ENCODE data around the gene ZNF692. TPM values are rescaled to one million over a fixed set of nuclear protein-coding genes. Genes with fewer than 3 reads are reported as not detected.
A peak's percentile ranks its signal among the peaks of the same experiment; 100 is the strongest.

The ZNF692 gene
- total RNA-seq, 1 experiment from 2014 or later: 48.5 TPM

GRCh38 chr1:248808876-248809275, 50.0 kb downstream of the ZNF692 start:
- Histone ChIP-seq H3K4me1 (no peaks in the 10 kb centered on the region), H3K36me3 (ENCODE audit: control insufficient read depth, insufficient read depth, low read length) (peaks cover 1% of the 10 kb centered on the region; the same call in 1 of the 2 replicates), H3K9me3 (no peaks in the 10 kb centered on the region), H3K27me3 (replicated peaks; ENCODE audit: control insufficient read depth, insufficient read depth, low read length) (no peaks in the 10 kb centered on the region), H3K4me3 (ENCODE audit: low read depth, low read length) (no peak overlapping the region)
- Mint-ChIP-seq H3K4me1 (ENCODE audit: low read depth, unreplicated experiment) (peaks cover 7% of the 10 kb centered on the region), H3K36me3 (ENCODE audit: insufficient read depth, unreplicated experiment) (peaks cover 31% of the 10 kb centered on the region), H3K27me3 (ENCODE audit: insufficient read depth, unreplicated experiment) (no peaks in the 10 kb centered on the region), H3K4me3 (ENCODE audit: unreplicated experiment) (no peak overlapping the region), H3K27ac (ENCODE audit: unreplicated experiment) (no peak overlapping the region), H3K9me3 (ENCODE audit: unreplicated experiment) (peaks cover 4% of the 10 kb centered on the region)
- intact Hi-C loops (cut with micrococcal nuclease; ENCODE audit: unreplicated experiment): no loop called here
- DNase-seq: no peak
- ChIA-PET CTCF (no interaction called here), POLR2A (no interaction called here)
- TF ChIP-seq, protein P1, sequence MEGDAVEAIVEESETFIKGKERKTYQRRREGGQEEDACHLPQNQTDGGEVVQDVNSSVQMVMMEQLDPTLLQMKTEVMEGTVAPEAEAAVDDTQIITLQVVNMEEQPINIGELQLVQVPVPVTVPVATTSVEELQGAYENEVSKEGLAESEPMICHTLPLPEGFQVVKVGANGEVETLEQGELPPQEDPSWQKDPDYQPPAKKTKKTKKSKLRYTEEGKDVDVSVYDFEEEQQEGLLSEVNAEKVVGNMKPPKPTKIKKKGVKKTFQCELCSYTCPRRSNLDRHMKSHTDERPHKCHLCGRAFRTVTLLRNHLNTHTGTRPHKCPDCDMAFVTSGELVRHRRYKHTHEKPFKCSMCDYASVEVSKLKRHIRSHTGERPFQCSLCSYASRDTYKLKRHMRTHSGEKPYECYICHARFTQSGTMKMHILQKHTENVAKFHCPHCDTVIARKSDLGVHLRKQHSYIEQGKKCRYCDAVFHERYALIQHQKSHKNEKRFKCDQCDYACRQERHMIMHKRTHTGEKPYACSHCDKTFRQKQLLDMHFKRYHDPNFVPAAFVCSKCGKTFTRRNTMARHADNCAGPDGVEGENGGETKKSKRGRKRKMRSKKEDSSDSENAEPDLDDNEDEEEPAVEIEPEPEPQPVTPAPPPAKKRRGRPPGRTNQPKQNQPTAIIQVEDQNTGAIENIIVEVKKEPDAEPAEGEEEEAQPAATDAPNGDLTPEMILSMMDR (IDR thresholded peaks at IDR 0.05; ENCODE audit: insufficient read depth in 1 of 2, low read depth in 1 of 2, low read length in 1 of 2, severe bottlenecking in 1 of 2, unreplicated experiment in 1 of 2): no peak
- no TSS peak for BruUV-seq (replicated peaks)

DNA sequence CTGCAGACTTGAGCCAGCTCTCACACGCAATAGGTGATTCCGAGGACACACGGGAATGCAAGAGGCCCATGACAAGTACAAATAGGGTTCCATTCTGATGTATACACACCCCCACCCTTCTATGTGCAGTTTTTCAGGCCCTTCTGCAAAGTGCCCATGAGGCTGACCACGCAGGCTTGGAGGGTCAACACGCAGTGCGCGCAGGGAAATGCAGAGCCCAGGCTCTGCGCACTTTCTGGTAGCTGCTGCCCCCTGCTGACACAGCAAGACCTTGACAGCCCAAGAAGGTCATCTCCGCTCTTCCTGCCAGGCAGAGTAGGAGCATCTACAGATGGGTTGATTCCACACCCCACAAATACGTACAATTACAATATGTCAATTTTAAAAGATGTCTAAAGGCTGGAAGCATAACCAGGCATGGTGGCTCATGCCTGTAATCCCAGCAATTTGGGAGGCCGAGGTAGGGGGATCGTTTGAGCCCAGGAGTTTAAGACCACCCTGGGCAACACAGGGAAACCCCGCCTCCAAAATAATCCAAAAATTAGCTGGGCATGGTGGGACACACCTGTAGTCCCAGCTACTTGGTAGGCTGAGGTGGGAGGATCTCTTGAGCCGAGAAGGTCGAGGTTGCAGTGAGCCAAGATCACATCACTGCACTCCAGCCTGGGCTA, 51.7 kb downstream of the ZNF692 start:
- POLR2A ChIA-PET: no interaction called here
- TF ChIP-seq, protein P1 (IDR thresholded peaks at IDR 0.05; ENCODE audit: insufficient read depth in 1 of 2, low read depth in 1 of 2, low read length in 1 of 2, severe bottlenecking in 1 of 2, unreplicated experiment in 1 of 2): peak; percentile 72 to 82

DNA sequence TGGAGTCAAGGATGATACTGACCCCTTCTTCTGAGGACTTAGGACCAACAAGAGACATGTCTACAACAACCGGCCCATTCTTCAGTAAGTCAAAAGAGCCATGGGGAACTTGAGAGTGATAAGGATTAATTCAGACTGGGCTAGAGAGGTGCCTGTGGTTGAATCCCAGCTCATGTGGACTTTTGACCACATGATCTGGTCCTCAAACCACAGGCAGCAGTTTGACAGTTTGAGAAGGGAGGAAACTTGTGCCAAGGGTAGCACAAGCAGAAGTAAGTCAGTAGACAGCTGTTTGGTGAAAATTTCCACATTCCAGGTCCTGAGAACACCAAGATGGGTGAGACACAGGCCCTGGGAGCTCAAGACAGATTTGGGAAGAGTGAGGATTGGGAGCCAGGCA, 53.0 kb downstream of the ZNF692 start:
- Mint-ChIP-seq H3K36me3 (ENCODE audit: insufficient read depth, unreplicated experiment) (peaks cover 12% of the 10 kb centered on the region), H3K4me1 (ENCODE audit: low read depth, unreplicated experiment) (peaks cover 7% of the 10 kb centered on the region), H3K27ac (ENCODE audit: unreplicated experiment) (no peak overlapping the region), H3K4me3 (ENCODE audit: unreplicated experiment) (no peak overlapping the region), H3K27me3 (ENCODE audit: insufficient read depth, unreplicated experiment) (peaks cover 3% of the 10 kb centered on the region), H3K9me3 (ENCODE audit: unreplicated experiment) (peaks cover 13% of the 10 kb centered on the region)
- H3K36me3 ChIP-seq (ENCODE audit: control insufficient read depth, insufficient read depth, low read length): no peaks in the 10 kb centered on the region
- no peaks in the 10 kb centered on the region for H3K4me1 ChIP-seq
- no peak overlapping the region for H3K4me3 ChIP-seq (ENCODE audit: low read depth, low read length)
- ChIA-PET POLR2A (interaction anchor here (1.2 kb wide), 1 partner anchor 20 kb away, joined by 3 read pairs; no protein-coding TSS in a partner anchor), CTCF (interaction anchor here (0.7 kb wide), 1 partner anchor 97 kb away, joined by 7 read pairs; no protein-coding TSS in a partner anchor)
- TF ChIP-seq, protein P1 (IDR thresholded peaks at IDR 0.05; ENCODE audit: insufficient read depth in 1 of 2, low read depth in 1 of 2, low read length in 1 of 2, severe bottlenecking in 1 of 2, unreplicated experiment in 1 of 2): no peak
- no peaks in the 10 kb centered on the region for H3K27me3 ChIP-seq (replicated peaks; ENCODE audit: control insufficient read depth, insufficient read depth, low read length)
- DNase-seq: no peak
- no peaks in the 10 kb centered on the region for H3K9me3 ChIP-seq
- intact Hi-C loops (cut with micrococcal nuclease; ENCODE audit: unreplicated experiment): loop anchor here (1.0 kb wide), 1 partner anchor 15 kb away; no protein-coding TSS in a partner anchor
- no TSS peak for BruUV-seq (replicated peaks)

More for the DNA sequence above, 51.7 kb downstream of the ZNF692 start:
- Histone ChIP-seq H3K4me3 (ENCODE audit: low read depth, low read length) (no peak overlapping the region), H3K9me3 (no peaks in the 10 kb centered on the region), H3K27me3 (replicated peaks; ENCODE audit: control insufficient read depth, insufficient read depth, low read length) (no peaks in the 10 kb centered on the region), H3K36me3 (ENCODE audit: control insufficient read depth, insufficient read depth, low read length) (no peaks in the 10 kb centered on the region), H3K4me1 (no peaks in the 10 kb centered on the region)
- no peak overlapping the region for H3K4me3 Mint-ChIP-seq (ENCODE audit: unreplicated experiment)
- peak; percentile 64 to 65 for DNase-seq
- intact Hi-C loops (cut with micrococcal nuclease; ENCODE audit: unreplicated experiment): loop anchor here (1.0 kb wide), 3 partner anchors 111 to 564 kb away; no protein-coding TSS in a partner anchor
- peaks cover 7% of the 10 kb centered on the region for H3K4me1 Mint-ChIP-seq (ENCODE audit: low read depth, unreplicated experiment)
- no TSS peak for BruUV-seq (replicated peaks)
- no peaks in the 10 kb centered on the region for H3K27me3 Mint-ChIP-seq (ENCODE audit: insufficient read depth, unreplicated experiment)
- H3K9me3 Mint-ChIP-seq (ENCODE audit: unreplicated experiment): peaks cover 13% of the 10 kb centered on the region
- H3K27ac Mint-ChIP-seq (ENCODE audit: unreplicated experiment): no peak overlapping the region
- CTCF ChIA-PET: no interaction called here
- peaks cover 19% of the 10 kb centered on the region for H3K36me3 Mint-ChIP-seq (ENCODE audit: insufficient read depth, unreplicated experiment)
